HepG2 (cell line): ENCODE results near the gene NDUFB8. TPM values are rescaled to one million over a fixed set of nuclear protein-coding genes. Genes with fewer than 3 reads are reported as not detected.

Experiments
- AHR ChIP-seq: IDR thresholded peaks from 2 replicates; pipeline ENCODE4 v1.6.1; 2018; ENCODE audit warnings: missing genetic modification reagents, missing compliant biosample characterization
- ELF3 ChIP-seq: IDR thresholded peaks from 2 replicates; pipeline ENCODE4 v1.6.1; 2016; ENCODE audit warnings: missing genetic modification reagents, missing compliant biosample characterization
- ETV6 ChIP-seq: sonication (generic); formaldehyde crosslinking; conservative IDR thresholded peaks from 2 replicates; pipeline ENCODE4 v1.4.0; 2020; ENCODE audit warnings: missing genetic modification reagents
- HIC2 ChIP-seq: sonication (generic); formaldehyde crosslinking; IDR thresholded peaks from 2 replicates; pipeline ENCODE4 v1.9.0; 2022; ENCODE audit warnings: low read depth, missing genetic modification reagents
- HNF4G ChIP-seq, 2 experiments: sonication (generic) in 1 of 2; formaldehyde crosslinking in 1 of 2; IDR thresholded peaks; 2 replicates each; pipeline versions ENCODE4 v1.4.0 to v1.6.1; 2011 to 2020; ENCODE audit warnings: borderline replicate concordance in 2 of 2, low read depth in 2 of 2, mild to moderate bottlenecking in 2 of 2, low read length in 1 of 2, missing genetic modification reagents in 1 of 2, moderate library complexity in 1 of 2
- IRF9 ChIP-seq: sonication (generic); formaldehyde crosslinking; IDR thresholded peaks from 2 replicates; pipeline ENCODE4 v1.8.0; 2022; ENCODE audit warnings: missing genetic modification reagents, mild to moderate bottlenecking, borderline replicate concordance
- LBX2 ChIP-seq: sonication (generic); formaldehyde crosslinking; IDR thresholded peaks from 2 replicates; pipeline ENCODE4 v1.5.0; 2020; ENCODE audit warnings: missing genetic modification reagents, mild to moderate bottlenecking, borderline replicate concordance
- MTF2 ChIP-seq: sonication (generic); formaldehyde crosslinking; IDR thresholded peaks from 2 replicates; pipeline ENCODE4 v1.5.0; 2020; ENCODE audit warnings: missing genetic modification reagents, borderline replicate concordance
- MYPOP ChIP-seq: sonication (generic); formaldehyde crosslinking; IDR thresholded peaks from 2 replicates; pipeline ENCODE4 v1.8.1; 2023; ENCODE audit warnings: mild to moderate bottlenecking, moderate library complexity, missing genetic modification reagents
- PBX2 ChIP-seq: IDR thresholded peaks from 2 replicates; pipeline ENCODE4 v1.6.1; 2016; ENCODE audit warnings: control low read depth
- PHF5A ChIP-seq: IDR thresholded peaks from one replicate; pipeline ENCODE4 v1.6.1; 2018; ENCODE audit warnings: low read depth, missing genetic modification reagents; ENCODE audit not compliant: unreplicated experiment
- PITX1 ChIP-seq: sonication (generic); formaldehyde crosslinking; IDR thresholded peaks from 2 replicates; pipeline ENCODE4 v1.5.1; 2020; ENCODE audit warnings: mild to moderate bottlenecking, missing genetic modification reagents
- YY1 ChIP-seq: IDR thresholded peaks from 2 replicates; pipeline ENCODE4 v1.6.1; 2011; ENCODE audit warnings: low read length, low read depth, moderate library complexity, mild to moderate bottlenecking; ENCODE audit not compliant: insufficient read depth, insufficient replicate concordance
- ZNF180 ChIP-seq: sonication (generic); formaldehyde crosslinking; IDR thresholded peaks from 2 replicates; pipeline ENCODE4 v1.4.0; 2020; ENCODE audit warnings: low read depth, missing genetic modification reagents, borderline replicate concordance
- ZNF225 ChIP-seq: sonication (generic); formaldehyde crosslinking; IDR thresholded peaks from 2 replicates; pipeline ENCODE4 v1.4.0; 2020; ENCODE audit warnings: mild to moderate bottlenecking, missing genetic modification reagents
- ZNF30 ChIP-seq: sonication (generic); formaldehyde crosslinking; IDR thresholded peaks from 2 replicates; pipeline ENCODE4 v1.5.0; 2020; ENCODE audit warnings: mild to moderate bottlenecking, missing genetic modification reagents
- ZNF550 ChIP-seq: sonication (generic); formaldehyde crosslinking; IDR thresholded peaks from 2 replicates; pipeline ENCODE4 v1.4.0; 2020; ENCODE audit warnings: mild to moderate bottlenecking, missing genetic modification reagents, borderline replicate concordance
- ZNF552 ChIP-seq: sonication (generic); formaldehyde crosslinking; IDR thresholded peaks from 2 replicates; pipeline ENCODE4 v1.9.0; 2022; ENCODE audit warnings: missing genetic modification reagents, mild to moderate bottlenecking, borderline replicate concordance
- ZNF562 ChIP-seq: sonication (generic); formaldehyde crosslinking; IDR thresholded peaks from 2 replicates; pipeline ENCODE4 v1.8.0; 2022; ENCODE audit warnings: missing genetic modification reagents, borderline replicate concordance
- ZNF616 ChIP-seq: sonication (generic); formaldehyde crosslinking; IDR thresholded peaks from 2 replicates; pipeline ENCODE4 v1.5.0; 2020; ENCODE audit warnings: low read depth, mild to moderate bottlenecking, missing genetic modification reagents
- ZNF678 ChIP-seq: sonication (generic); formaldehyde crosslinking; IDR thresholded peaks from 2 replicates; pipeline ENCODE4 v1.4.0; 2020; ENCODE audit warnings: mild to moderate bottlenecking, missing genetic modification reagents
- ZNF709 ChIP-seq: sonication (generic); formaldehyde crosslinking; IDR thresholded peaks from 2 replicates; pipeline ENCODE4 v1.5.0; 2020; ENCODE audit warnings: mild to moderate bottlenecking, missing genetic modification reagents
- ZNF776 ChIP-seq: sonication (generic); formaldehyde crosslinking; IDR thresholded peaks from 2 replicates; pipeline ENCODE4 v1.4.0; 2020; ENCODE audit warnings: mild to moderate bottlenecking, missing genetic modification reagents
- polyA plus RNA-seq, 8 experiments: library from polyadenylated mRNA; depleted of rRNA in 3 of 8; stranded (reverse) in 7 of 8; unstranded in 1 of 8; fragments of >200 nt; fragmentation: Illumina TruSeq in 4 of 8; extraction: Trizol in 4 of 8; gene quantifications; 2 replicates each; pipeline versions ENCODE4 v1.2.1 to v1.2.3, GENCODE V29; 2011 to 2016; ENCODE audit warnings: low read depth in 4 of 8, missing spikeins in 1 of 8, mixed read lengths in 1 of 8; ENCODE audit not compliant: insufficient read depth in 1 of 8
- total RNA-seq, 5 experiments: library from RNA; depleted of rRNA; stranded (reverse); fragments of >200 nt; fragmentation: Illumina TruSeq; extraction: Trizol; gene quantifications; 2 replicates each; pipeline ENCODE4 v1.2.3, GENCODE V29; 2016; ENCODE audit warnings: low read depth in 1 of 5

Gene NDUFB8
- total and polyA plus RNA-seq, 2 of the 13 experiments (the other 11 are each of a cell fraction or from before 2014, with no cell fraction given), result 210 to 216 TPM

GRCh38 chr10:100482181-100482833, 47.4 kb downstream of the NDUFB8 start (continued):
- no peak for TF ChIP-seq PBX2 (CRISPR knock-in tag)
- no peak for TF ChIP-seq ETV6 (CRISPR knock-in tag)
- 0 out of 2 replicates have a peak, but pooled peaks have one; percentile 27 for TF ChIP-seq ZNF678 (CRISPR knock-in tag)
- 0 out of 2 replicates have a peak, but pooled peaks have one; percentile 73 for TF ChIP-seq MTF2 (CRISPR knock-in tag)
- 0 out of 2 replicates have a peak, but pooled peaks have one; percentile 37 for TF ChIP-seq ZNF709
- TF ChIP-seq PHF5A (CRISPR knock-in tag), result no peak
- TF ChIP-seq IRF9 (CRISPR knock-in tag), result no peak
- no peak for TF ChIP-seq ZNF552 (CRISPR knock-in tag)
- no peak for TF ChIP-seq ZNF550 (CRISPR knock-in tag)
- TF ChIP-seq AHR (CRISPR knock-in tag), result no peak
- TF ChIP-seq ELF3 (CRISPR knock-in tag), result no peak
- TF ChIP-seq ZNF225 (CRISPR knock-in tag), result 0 out of 2 replicates have a peak, but pooled peaks have one; percentile 24
- TF ChIP-seq LBX2 (CRISPR knock-in tag), result no peak
- TF ChIP-seq ZNF30 (CRISPR knock-in tag), result no peak
- TF ChIP-seq ZNF776 (CRISPR knock-in tag), result no peak
- TF ChIP-seq HIC2 (CRISPR knock-in tag), result no peak
- TF ChIP-seq ZNF616 (CRISPR knock-in tag), result no peak
- TF ChIP-seq PITX1 (CRISPR knock-in tag), result 0 out of 2 replicates have a peak, but pooled peaks have one; percentile 41
- no peak for TF ChIP-seq YY1
- no peak for TF ChIP-seq ZNF562 (CRISPR knock-in tag)
- TF ChIP-seq ZNF180, result no peak
- TF ChIP-seq HNF4G (IDR thresholded peaks at IDR 0.05; ENCODE audit: borderline replicate concordance, low read depth, low read length), result no peak
- no peak for TF ChIP-seq HNF4G (CRISPR knock-in tag; IDR thresholded peaks at IDR 0.05; ENCODE audit: borderline replicate concordance, low read depth)
- TF ChIP-seq MYPOP, result no peak
